Renal cortex interstitium (tissue), 11 donors: ENCODE results near the gene DYNC2H1. TPM values are rescaled to one million over a fixed set of nuclear protein-coding genes. Genes with fewer than 3 reads are reported as not detected.

ENCODE experiments used
- DNase-seq, 11 donors: peaks; one replicate each; pipeline ENCODE4 v3.0.0-alpha.2; 2013; ENCODE audit warnings: low read depth in 9 of 11, low spot score in 4 of 11; ENCODE audit errors: extremely low read depth in 1 of 11
- polyA plus RNA-seq, 3 donors: library from polyadenylated mRNA; unstranded; fragments of 120-200 nt; gene quantifications; one replicate each; pipeline ENCODE4 v1.2.1, GENCODE V29; 2013; ENCODE audit not compliant: insufficient read length in 3 of 3

Gene DYNC2H1
- polyA plus RNA-seq, 3 donors, result 40.7 to 47.3 (median 44.1) TPM

DNA sequence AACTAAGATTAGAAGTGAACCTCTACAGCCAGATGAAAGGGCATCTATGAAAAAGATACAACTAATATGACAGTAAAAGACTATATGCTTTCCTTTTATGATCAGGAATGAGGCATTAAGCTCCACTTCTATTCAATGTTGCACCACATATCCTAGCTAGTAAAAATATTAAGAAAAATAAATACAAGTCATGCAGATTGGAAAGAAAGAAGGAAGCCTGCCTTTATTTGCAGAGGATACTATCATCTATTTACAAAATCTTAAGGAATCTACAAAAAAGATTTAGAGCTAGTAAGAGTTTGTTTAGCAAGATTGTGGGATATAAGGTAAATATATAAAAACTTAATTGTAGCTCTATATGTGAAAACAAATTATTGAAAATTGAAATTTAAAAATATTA, 308.8 kb downstream of the DYNC2H1 start:
- no peak for DNase-seq

GRCh38 chr11:103420593-103420992, 311.4 kb downstream of the DYNC2H1 start:
- DNase-seq, result no peak

GRCh38 chr11:103433386-103434072, 324.3 kb downstream of the DYNC2H1 start:
- DNase-seq, result peak in 8 of 11 donors; percentile 10 to 35 (median 26)

DNA sequence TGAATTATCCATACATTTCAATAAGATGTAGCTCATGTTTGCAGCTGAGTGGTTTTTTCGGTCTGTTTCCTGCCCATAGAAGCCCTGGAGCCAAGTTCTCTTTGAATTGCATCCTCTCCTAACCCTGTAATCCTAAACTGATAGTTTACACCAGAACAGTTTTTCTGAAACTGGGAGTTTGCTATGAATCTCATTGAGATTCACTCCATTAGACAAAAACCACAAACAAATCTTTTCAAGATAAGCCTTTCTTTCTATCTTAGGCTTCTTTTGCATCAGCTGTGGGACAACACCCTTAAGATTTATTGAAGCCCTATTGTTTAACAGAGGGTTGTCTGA, 324.8 kb downstream of the DYNC2H1 start:
- DNase-seq, result peak in 5 of 11 donors; percentile 9 to 24 (median 19)

- no peak for DNase-seq
Measured at GRCh38 chr11:103436131-103436770, 327.0 kb downstream of the DYNC2H1 start.

GRCh38 chr11:103441021-103441420, 331.8 kb downstream of the DYNC2H1 start:
- no peak for DNase-seq

- no peak for DNase-seq
Measured at GRCh38 chr11:103448966-103449365, 339.7 kb downstream of the DYNC2H1 start.

GRCh38 chr11:103450241-103450640, 341.0 kb downstream of the DYNC2H1 start:
- DNase-seq, result no peak

DNA sequence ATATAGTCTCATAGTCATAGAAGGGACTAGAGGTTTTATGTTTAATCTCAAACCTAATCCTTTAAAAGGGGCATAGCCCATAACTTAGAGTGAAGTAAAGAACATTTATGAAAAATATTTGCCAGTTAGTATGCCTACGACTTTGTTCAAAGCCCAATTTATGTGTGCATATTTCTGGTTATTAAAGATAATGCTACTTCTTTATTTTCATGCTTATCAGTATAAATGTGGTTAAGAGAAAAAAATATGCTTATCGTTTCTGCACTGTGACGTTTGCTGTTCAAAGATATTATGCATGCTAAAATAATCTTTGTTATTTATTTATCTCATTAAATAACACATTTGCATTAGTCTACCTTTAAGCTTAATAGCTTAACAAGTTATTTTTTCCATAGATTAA, 343.9 kb downstream of the DYNC2H1 start:
- no peak for DNase-seq

- DNase-seq, result no peak
Measured at GRCh38 chr11:103453915-103454709, 344.9 kb downstream of the DYNC2H1 start.

DNA sequence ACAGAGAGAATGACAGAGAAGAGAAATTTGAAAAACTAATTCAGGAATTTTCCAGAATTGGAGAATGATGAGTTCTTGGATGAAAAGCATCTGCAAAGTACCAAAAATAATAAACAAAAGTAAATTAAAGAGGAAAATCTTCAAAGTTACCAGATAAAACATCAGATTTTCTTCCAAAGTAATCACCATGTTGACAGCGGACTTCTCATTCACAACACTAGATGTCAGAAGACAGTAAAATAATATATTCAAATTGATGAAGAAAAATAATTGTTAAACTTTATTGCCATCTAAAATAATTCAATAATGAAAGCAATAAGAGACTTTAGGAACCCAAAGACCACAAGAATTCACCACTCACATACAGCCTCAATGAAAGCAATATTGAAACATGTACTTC, 355.2 kb downstream of the DYNC2H1 start:
- no peak for DNase-seq

GRCh38 chr11:103465555-103466140, 356.4 kb downstream of the DYNC2H1 start:
- no peak for DNase-seq

DNA sequence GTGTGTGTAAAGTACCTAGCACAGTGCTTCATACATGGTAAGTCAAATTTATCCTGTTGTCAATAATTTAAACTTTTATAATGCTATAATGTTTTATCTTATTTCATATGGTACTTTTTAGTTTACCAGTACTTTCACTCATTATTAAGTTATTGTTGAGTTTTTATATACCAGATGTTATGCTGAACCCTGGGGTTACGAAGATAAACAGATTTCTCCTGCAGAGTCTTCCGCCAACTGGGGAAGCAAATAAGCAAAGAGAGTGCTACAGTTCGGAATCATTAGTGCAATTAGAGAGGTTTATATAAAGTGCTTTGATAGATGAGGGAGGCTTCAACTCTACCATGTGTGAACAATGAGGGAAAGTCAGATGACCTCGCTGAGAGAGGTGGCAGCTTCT, 362.3 kb downstream of the DYNC2H1 start:
- no peak for DNase-seq

DNA sequence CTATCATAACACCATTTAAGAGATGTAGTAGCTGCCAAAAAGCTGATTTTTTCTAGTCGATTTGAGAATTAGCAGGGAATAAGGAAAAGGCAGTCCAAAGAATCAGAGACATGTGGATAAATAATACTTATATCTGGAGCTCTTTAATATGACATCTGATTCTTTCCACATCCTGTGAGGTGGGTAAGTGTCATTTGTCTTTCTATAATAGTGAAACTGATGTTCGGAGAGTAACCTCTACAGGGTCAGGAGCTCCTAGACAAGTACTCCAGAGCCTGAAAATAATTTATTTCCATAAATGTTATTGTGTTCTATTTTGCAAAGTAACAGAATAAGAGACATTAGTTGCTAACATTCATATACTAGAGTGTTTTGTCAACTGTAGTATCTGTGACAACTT, 367.6 kb downstream of the DYNC2H1 start:
- DNase-seq, result no peak

DNA sequence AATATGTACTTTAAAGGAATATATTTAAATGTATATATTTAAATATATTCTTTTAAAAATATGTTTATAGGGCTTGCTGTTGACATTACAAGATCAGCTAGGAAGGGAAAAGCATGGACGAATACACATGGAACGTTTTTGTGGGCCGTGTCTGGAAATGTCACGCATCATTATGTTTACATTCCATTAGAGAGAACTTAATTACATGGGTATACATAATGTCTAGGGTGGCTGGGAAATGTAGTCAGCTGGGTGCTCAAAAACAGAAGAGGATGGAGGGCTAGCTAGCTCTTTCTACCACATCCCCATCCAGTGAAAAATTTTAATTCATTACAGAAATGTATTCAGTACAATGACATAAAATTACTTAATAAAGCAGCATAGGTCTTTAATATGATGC, 371.2 kb downstream of the DYNC2H1 start:
- DNase-seq, result peak in 7 of 11 donors; percentile 0 to 47 (median 15)

DNA sequence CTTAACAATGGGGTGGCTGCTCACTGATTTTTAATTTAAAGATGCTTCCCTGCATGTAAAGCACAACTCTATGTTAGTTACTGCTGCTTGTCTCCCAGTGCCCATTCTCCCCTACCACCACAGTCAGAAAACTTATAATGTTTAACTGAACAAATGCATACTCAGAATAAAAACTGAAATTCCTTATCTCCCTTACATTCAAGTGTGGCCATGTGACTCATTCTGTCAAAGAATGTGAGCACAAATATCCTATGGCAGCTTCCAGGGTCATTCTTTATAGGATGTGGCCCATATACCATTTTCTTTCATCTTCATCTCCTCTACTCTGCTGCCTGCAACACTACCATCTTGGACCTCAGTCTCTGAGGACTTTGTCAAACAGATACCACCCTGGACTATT, 374.8 kb downstream of the DYNC2H1 start:
- DNase-seq, result no peak

GRCh38 chr11:103484545-103484944, 375.3 kb downstream of the DYNC2H1 start:
- no peak for DNase-seq

DNA sequence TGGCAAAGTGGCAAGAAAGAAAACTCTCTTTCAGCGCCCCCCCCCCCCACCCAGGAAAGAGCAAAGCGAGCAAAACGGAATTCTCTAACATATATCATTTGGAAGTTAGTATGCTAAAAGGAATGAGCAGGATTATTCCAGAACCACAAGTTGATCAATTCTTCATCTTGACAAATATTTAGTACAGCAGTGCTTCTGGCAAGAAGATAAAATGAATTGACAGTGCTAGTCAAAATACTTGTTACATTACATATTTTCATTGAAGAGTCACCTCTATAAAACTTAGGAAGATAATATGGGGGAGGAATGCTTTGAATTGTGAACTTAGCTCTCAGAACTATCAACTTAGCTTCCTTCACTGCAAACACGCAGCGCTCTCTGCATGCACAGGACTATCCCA, 377.4 kb downstream of the DYNC2H1 start:
- DNase-seq, result no peak

GRCh38 chr11:103487113-103487512, 377.9 kb downstream of the DYNC2H1 start:
- no peak for DNase-seq

GRCh38 chr11:103488031-103488461, 378.8 kb downstream of the DYNC2H1 start:
- no peak for DNase-seq
